DND-41 (cell line): ENCODE measurements around the gene PHF14.

Source experiments
- ATAC-seq: fragments of 200-7000 bp; cut with Tn5 transposase; 3 replicates; pipeline ENCODE4 v1.9.1; 2021; ENCODE audit warnings: low read depth; ENCODE audit not compliant: insufficient read depth
- DNase-seq: peaks from one replicate; pipeline ENCODE4 v3.0.0-alpha.2; 2020
- H2AFZ ChIP-seq: 2 replicates; pipeline ENCODE4 v1.6.0; 2012; ENCODE audit warnings: low read depth, low read length
- H3K27ac ChIP-seq: 2 replicates; pipeline ENCODE4 v1.5.1; 2012; ENCODE audit warnings: low read length, inconsistent platforms
- H3K27me3 ChIP-seq: fragments of 200-600 bp; sonication (generic); 2 replicates; pipeline ENCODE4 v1.6.0; 2012; ENCODE audit warnings: low read length, mild to moderate bottlenecking, inconsistent platforms; ENCODE audit not compliant: insufficient read depth, poor library complexity
- H3K36me3 ChIP-seq: 2 replicates; pipeline ENCODE4 v1.5.1; 2012; ENCODE audit warnings: low read length, inconsistent platforms; ENCODE audit not compliant: insufficient read depth
- H3K4me1 ChIP-seq: 2 replicates; pipeline ENCODE4 v1.5.1; 2012; ENCODE audit warnings: mild to moderate bottlenecking, low read length; ENCODE audit not compliant: insufficient read depth
- H3K4me2 ChIP-seq: 2 replicates; pipeline ENCODE4 v1.6.0; 2012; ENCODE audit warnings: mild to moderate bottlenecking, moderate library complexity, low read length, inconsistent platforms; ENCODE audit not compliant: insufficient read depth
- H3K4me3 ChIP-seq, 2 experiments: fragments of 200-600 bp in 1 of 2; shearing (Covaris generic) in 1 of 2; 2 replicates each; pipeline ENCODE4 v1.5.1; 2012 to 2016; ENCODE audit warnings: inconsistent platforms in 2 of 2, low read length in 2 of 2, mild to moderate bottlenecking in 2 of 2, low read depth in 1 of 2, moderate library complexity in 1 of 2
- H3K79me2 ChIP-seq: 2 replicates; pipeline ENCODE4 v1.6.0; 2012; ENCODE audit warnings: low read length, inconsistent platforms; ENCODE audit not compliant: insufficient read depth
- H3K9ac ChIP-seq: 2 replicates; pipeline ENCODE4 v1.6.0; 2012; ENCODE audit warnings: low read depth, mild to moderate bottlenecking, inconsistent platforms, low read length, moderate library complexity
- H3K9me3 ChIP-seq: 2 replicates; pipeline ENCODE4 v1.5.1; 2012; ENCODE audit warnings: low read length, moderate library complexity, mild to moderate bottlenecking, inconsistent platforms; ENCODE audit not compliant: insufficient read depth, severe bottlenecking
- H4K20me1 ChIP-seq: 2 replicates; pipeline ENCODE4 v1.6.0; 2012; ENCODE audit warnings: low read length; ENCODE audit not compliant: insufficient read depth
- CTCF ChIP-seq: IDR thresholded peaks from 2 replicates; pipeline ENCODE4 v1.5.1; 2012; ENCODE audit warnings: borderline replicate concordance, low read length, moderate library complexity, mild to moderate bottlenecking; ENCODE audit not compliant: poor library complexity, severe bottlenecking; ENCODE audit errors: extremely low read depth
- EZH2 ChIP-seq: IDR thresholded peaks from 3 replicates; pipeline ENCODE4 v1.6.1; 2012; ENCODE audit warnings: borderline replicate concordance, low read depth, mild to moderate bottlenecking, moderate library complexity, low read length, inconsistent platforms; ENCODE audit not compliant: severe bottlenecking

PHF14 gene

GRCh38 chr7:11206177-11206899 lies 232.7 kb downstream of the PHF14 start:
- no peak overlapping the region for H3K4me3 ChIP-seq
- no peaks in the 10 kb centered on the region for H3K79me2 ChIP-seq
- no peaks in the 10 kb centered on the region for H4K20me1 ChIP-seq
- no peak overlapping the region for H3K27ac ChIP-seq
- H3K9ac ChIP-seq, result no peak overlapping the region
- H3K4me1 ChIP-seq, result no peaks in the 10 kb centered on the region
- no peak overlapping the region for H2AFZ ChIP-seq
- no peak overlapping the region for H3K4me2 ChIP-seq
- DNase-seq, result no peak
- ATAC-seq, result no peak
- TF ChIP-seq CTCF (no peak), EZH2 (no peak)
- no peaks in the 10 kb centered on the region for H3K9me3 ChIP-seq
- no peaks in the 10 kb centered on the region for H3K36me3 ChIP-seq
- H3K27me3 ChIP-seq, result no peaks in the 10 kb centered on the region

DNA sequence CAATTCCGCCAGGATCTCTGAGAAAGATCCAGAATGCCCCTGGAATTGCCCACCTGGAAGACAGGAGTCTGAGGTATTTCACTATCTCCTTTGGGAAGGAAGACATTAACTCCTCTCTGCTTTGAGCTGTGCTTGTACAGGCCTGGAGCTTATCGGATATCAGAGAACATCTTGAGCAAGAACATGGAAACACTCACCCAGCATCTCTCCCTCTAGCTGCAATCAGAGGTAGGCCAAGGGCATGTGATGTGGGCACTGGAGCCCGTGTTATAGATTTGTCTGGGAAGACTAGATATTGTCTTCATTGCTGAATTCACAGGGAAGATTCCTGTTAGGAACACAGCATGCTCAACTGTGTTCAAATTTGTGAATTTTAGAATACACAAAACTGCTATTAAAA lies 233.9 kb downstream of the PHF14 start:
- DNase-seq (no peak), ATAC-seq (no peak)
- no peaks in the 10 kb centered on the region for H3K27me3 ChIP-seq
- H3K9me3 ChIP-seq, result no peaks in the 10 kb centered on the region
- H3K36me3 ChIP-seq, result no peaks in the 10 kb centered on the region
- TF ChIP-seq EZH2 (no peak), CTCF (no peak)
- no peak overlapping the region for H3K27ac ChIP-seq
- no peak overlapping the region for H3K9ac ChIP-seq
- H3K4me2 ChIP-seq, result no peak overlapping the region
- no peaks in the 10 kb centered on the region for H3K79me2 ChIP-seq
- H2AFZ ChIP-seq, result no peak overlapping the region
- H4K20me1 ChIP-seq, result no peaks in the 10 kb centered on the region
- no peak overlapping the region for H3K4me3 ChIP-seq
- H3K4me1 ChIP-seq, result no peaks in the 10 kb centered on the region

GRCh38 chr7:11208883-11209465 lies 235.3 kb downstream of the PHF14 start:
- no peak for ATAC-seq

More at GRCh38 chr7:11208883-11209465, 235.3 kb downstream of the PHF14 start:
- Histone ChIP-seq H4K20me1 (no peaks in the 10 kb centered on the region), H3K4me3 (no peak overlapping the region), H2AFZ (no peak overlapping the region), H3K9ac (no peak overlapping the region), H3K4me1 (no peaks in the 10 kb centered on the region), H3K27ac (no peak overlapping the region), H3K27me3 (no peaks in the 10 kb centered on the region), H3K36me3 (no peaks in the 10 kb centered on the region), H3K9me3 (no peaks in the 10 kb centered on the region), H3K4me2 (no peak overlapping the region), H3K79me2 (no peaks in the 10 kb centered on the region)
- TF ChIP-seq CTCF, result no peak
- TF ChIP-seq EZH2, result no peak
- DNase-seq, result no peak
